ENCODE results near the gene TEKT5.

GRCh38 chr16:10642964-10643363, 51.8 kb downstream of the TEKT5 start:
- no peak for TF ChIP-seq CTCF (IDR thresholded peaks at IDR 0.05)
- no peak for TF ChIP-seq EZH2phosphoT487 (IDR thresholded peaks at IDR 0.05)
- TF ChIP-seq EZH2 (IDR thresholded peaks at IDR 0.05) = no peak
